ENCODE data around the gene MORN3. TPM values are rescaled to one million over a fixed set of nuclear protein-coding genes. Genes with fewer than 3 reads are reported as not detected.

Gene MORN3
- total RNA-seq, 3 donors from 2014 or later, result 0.29 to 2.0 TPM; not detected in 1

- Histone ChIP-seq H3K4me3 (no peak overlapping the region), H3K27me3 (no peaks in the 10 kb centered on the region), H3K27ac (peak overlapping the region; percentile 48 to 50), H3K36me3 (no peaks in the 10 kb centered on the region), H3K4me1 (peaks cover 0 to 3% of the 10 kb centered on the region in 2 donors), H3K9me3 (no peaks in the 10 kb centered on the region)
- intact Hi-C loops (cut with DNase I; ENCODE audit: low total_unique reads), result no loop called here
- DNase-seq (ENCODE audit: low spot score in 2 of 2), result no peak
- TF ChIP-seq POLR2A (IDR thresholded peaks at IDR 0.05) (no peak), CTCF (IDR thresholded peaks at IDR 0.05) (no peak), POLR2AphosphoS5 (IDR thresholded peaks at IDR 0.05) (no peak)
Observed at GRCh38 chr12:121630791-121631355, 38.6 kb downstream of the MORN3 start.

GRCh38 chr12:121628536-121628935 is 40.9 kb downstream of the MORN3 start:
- intact Hi-C loops (cut with DNase I; ENCODE audit: low total_unique reads), result no loop called here
- Histone ChIP-seq H3K27me3 (no peaks in the 10 kb centered on the region), H3K36me3 (no peaks in the 10 kb centered on the region), H3K9me3 (no peaks in the 10 kb centered on the region), H3K4me3 (peak overlapping the region in 2 of 3 donors; percentile 67 to 73), H3K4me1 (peaks cover 3% of the 10 kb centered on the region in 2 donors), H3K27ac (peak overlapping the region in 1 of 2 donors; percentile 96)
- no peak for DNase-seq (ENCODE audit: low spot score in 2 of 2)
- TF ChIP-seq POLR2AphosphoS5 (IDR thresholded peaks at IDR 0.05), result no peak
- no peak for TF ChIP-seq POLR2A (IDR thresholded peaks at IDR 0.05)
- TF ChIP-seq CTCF (IDR thresholded peaks at IDR 0.05), result no peak

GRCh38 chr12:121628037-121628436 is 41.4 kb downstream of the MORN3 start:
- Histone ChIP-seq H3K4me3 (peak overlapping the region; percentile 62 to 73 (median 67)), H3K9me3 (no peaks in the 10 kb centered on the region), H3K4me1 (peaks cover 3% of the 10 kb centered on the region in 2 donors), H3K27me3 (no peaks in the 10 kb centered on the region), H3K27ac (peak overlapping the region; percentile 79 to 96), H3K36me3 (no peaks in the 10 kb centered on the region)
- DNase-seq (ENCODE audit: low spot score in 2 of 2), result no peak
- TF ChIP-seq POLR2AphosphoS5 (IDR thresholded peaks at IDR 0.05) (no peak), CTCF (IDR thresholded peaks at IDR 0.05) (no peak)
- intact Hi-C loops (cut with DNase I; ENCODE audit: low total_unique reads), result no loop called here

- Histone ChIP-seq H3K27me3 (no peaks in the 10 kb centered on the region), H3K9me3 (no peaks in the 10 kb centered on the region), H3K36me3 (no peaks in the 10 kb centered on the region), H3K4me1 (peaks cover 3% of the 10 kb centered on the region in 2 donors), H3K27ac (peak overlapping the region; percentile 79 to 96), H3K4me3 (peak overlapping the region; percentile 62 to 73 (median 67))
- peak in 1 of 3 donors; percentile 45 for TF ChIP-seq POLR2AphosphoS5 (IDR thresholded peaks at IDR 0.05)
- no peak for TF ChIP-seq POLR2A (IDR thresholded peaks at IDR 0.05)
- no peak for TF ChIP-seq CTCF (IDR thresholded peaks at IDR 0.05)
- DNase-seq (ENCODE audit: low spot score in 2 of 2), result peak; percentile 44 to 62
- intact Hi-C loops (cut with DNase I; ENCODE audit: low total_unique reads), result no loop called here
Observed at GRCh38 chr12:121626853-121627640, 42.4 kb downstream of the MORN3 start.
